NOMO-1 (cell line): ENCODE results near the gene SOWAHA.
"Not testable (repeated sequence)": the region's sequence is repeated elsewhere in the genome, so short reads cannot be mapped to it uniquely, and the experiment has no call there.

Source experiments
- DNase-seq, 2 experiments: peaks; one replicate each; lab custom pipeline; 2025; ENCODE audit not compliant: unreplicated experiment in 2 of 2; lab: John Stamatoyannopoulos, UW

SOWAHA gene

DNA sequence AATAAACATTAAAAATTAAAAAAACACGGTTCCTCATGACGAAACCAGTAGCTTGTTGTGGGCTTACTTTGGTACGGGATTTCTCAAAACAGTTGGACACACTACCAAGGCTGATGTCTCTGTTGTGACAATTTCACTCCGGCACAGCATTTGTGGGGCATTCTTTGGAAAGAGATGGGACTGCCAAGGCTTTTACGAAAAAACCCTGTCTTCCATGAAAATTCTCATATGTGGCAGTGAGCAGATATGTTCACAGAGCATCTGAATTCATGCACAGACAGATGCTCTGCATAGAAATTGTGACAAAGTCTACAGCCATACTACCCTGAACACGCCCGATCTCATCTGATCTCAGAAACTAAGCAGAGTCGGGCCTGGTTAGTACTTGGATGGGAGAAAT lies 35.2 kb downstream of the SOWAHA start:
- DNase-seq = no peak

DNA sequence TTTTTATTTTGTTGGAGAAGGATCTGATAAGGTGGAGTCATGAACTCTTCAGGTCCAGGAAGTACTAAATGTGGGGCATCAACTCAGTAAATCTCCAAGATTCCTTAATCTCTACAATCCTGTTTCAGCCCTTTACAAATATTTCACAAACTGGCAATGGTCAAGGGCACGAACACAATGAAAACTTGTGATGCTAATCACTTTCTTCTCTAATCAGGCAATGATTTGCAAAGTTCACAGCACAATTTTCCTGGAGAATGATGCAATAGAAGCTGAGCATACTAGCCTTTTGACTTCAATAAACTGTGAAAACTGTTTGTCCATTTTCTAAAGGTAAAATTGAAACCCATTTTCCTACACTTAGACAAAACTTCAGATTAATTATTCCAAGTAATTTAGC lies 36.2 kb downstream of the SOWAHA start:
- DNase-seq = no peak

DNA sequence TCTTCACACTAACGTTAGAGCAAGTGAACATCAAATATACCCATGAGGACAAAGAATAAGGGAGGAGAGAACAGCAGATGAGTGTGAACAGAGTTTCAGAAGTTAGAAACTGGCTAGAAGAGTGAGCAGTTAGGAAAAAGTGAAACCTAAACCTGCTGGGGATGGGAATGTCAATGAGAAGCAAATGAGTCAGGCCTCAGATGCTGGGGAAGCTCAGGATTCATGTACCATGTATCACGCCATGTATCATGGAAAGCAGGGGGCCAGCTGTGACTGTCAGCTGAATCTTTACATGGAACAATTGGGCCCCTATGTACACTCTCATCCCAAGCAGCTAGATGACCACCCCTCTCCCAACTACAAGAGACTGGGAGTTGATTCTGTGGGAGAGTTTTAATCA lies 37.0 kb downstream of the SOWAHA start:
- DNase-seq = no peak

DNA sequence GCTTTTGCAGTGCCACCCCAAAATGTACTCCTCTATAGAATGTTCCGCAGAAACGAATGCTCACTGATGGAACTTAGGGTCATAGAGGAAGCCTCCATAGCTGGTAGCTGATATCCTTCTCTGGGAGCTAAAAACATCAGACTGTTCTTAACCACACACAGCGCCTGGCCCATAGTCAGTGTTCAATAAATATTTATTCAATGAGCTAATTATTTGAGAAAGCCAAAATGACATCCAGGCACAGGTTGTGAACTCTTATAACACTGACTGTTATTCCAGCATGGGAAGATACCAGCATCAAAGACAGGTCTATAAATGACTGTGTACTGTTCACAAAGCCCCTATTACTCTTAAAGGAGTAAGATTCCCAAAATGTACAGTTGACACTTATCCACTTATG lies 40.2 kb downstream of the SOWAHA start:
- no peak for DNase-seq

DNA sequence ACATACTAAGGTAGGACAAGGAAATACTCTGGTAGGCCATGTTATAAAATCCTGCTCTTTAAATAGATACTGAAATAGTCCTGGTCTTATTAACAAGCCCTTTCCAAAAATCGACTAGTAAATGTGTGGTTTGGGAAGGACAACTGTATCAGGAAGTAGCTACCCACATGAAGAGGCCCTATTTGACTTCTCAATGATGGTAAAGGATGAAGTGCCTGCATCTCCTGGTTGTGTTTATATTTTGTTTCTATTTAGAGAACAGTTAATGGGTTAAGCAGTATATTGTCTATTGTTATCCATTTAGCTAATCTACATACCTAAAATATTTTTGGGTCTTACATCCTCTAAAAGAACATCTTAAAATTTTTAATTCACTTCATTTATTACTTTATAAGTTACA lies 40.7 kb downstream of the SOWAHA start:
- DNase-seq = peak in 1 of 2 experiments; percentile 3

DNA sequence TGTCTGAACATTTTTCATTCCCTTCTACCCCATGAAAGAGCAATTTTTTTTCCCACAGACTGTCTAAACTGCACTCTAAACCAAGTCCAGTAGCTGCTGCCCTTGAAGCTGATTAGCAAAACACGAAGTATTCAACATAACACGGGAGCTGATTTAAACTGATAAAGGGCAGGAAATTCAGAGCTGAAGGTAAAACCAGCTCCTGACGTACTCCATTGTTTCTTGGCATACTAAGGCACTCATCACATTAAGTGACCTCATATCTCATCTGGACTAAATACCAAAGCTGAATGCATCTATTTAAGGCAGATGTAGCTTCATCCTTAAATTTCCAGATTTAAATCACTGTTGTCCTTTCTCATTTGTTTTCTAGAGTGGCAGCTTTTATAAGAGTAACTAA lies 41.2 kb downstream of the SOWAHA start:
- DNase-seq = no peak

DNA sequence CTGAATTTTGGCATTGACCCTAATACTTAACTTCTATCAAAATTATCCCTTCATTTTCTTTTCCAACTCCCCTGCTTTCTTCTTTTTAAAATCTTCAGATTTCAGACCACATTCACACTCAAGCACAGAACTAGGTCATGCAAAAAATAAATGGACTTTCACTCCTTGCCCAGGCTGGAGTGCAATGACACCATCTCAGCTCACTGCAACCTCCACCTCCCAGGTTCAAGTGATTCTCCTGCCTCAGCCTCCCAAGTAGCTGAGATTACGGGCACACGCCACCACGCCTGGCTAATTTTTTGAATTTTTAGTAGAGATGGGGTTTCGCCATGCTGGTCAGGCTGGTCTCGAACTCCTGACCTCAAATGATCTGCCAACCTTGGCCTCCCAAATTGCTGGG lies 41.9 kb downstream of the SOWAHA start:
- DNase-seq = not testable (repeated sequence)

DNA sequence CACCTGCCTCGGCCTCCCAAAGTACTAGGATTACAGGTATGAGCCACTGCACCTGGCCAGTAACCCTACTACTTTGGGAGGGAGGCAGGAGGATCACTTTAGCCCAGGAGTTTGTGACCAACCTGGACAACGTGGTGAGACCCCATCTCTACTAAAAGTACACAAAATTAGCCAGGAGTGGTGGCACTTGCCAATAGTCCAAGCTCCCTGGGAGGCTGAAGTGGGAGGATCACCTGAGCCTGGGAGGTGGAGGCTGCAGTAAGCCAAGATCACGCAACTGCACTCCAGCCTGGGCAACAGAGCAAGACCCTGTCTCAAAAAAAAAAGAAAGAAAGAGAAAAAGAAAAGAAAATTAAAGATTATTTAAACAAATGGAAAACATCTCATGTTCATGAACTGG lies 42.9 kb downstream of the SOWAHA start:
- no peak for DNase-seq

DNA sequence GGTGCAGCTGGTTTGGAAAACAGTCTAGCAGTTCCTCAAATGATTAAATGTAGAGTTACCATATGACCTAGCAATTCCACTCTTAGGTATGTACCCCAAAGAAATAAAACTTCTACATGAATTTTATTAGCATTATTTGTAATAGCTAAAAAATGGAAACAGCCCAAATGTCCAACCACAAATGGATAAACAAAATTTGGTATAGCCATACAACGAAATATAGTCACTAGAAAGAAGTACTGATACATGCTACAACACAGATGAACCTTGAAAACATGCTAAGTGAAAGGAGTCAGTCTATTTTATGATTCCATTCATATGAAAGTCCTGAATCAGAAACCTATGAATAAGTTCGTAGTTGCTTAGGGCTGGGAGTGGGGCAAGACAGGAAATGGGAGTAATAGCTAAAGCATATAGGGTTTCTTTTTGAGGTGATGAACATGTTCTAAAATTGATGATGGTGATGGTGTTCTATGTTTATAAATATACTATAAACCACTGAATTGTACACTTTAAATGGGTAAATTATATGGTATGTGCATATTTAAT lies 46.9 kb downstream of the SOWAHA start:
- DNase-seq = no peak

DNA sequence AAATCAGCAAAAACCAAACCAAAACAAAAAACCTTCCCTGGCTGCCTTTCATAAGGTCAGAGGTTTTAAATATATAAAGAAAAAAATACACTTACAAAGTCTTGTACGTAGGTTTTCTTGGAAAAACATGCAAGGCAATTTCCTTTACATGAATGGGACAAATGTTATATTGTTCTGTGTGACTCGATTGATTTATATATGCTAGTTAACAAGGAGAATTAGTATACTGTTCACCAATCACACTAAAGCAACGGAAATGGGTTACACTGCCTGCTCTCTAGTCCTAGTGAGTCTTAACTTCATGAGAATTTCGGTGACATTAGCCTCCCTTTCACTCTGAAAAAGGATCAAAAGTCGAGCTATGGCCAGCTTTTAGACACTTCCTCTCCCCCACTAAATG lies 47.6 kb downstream of the SOWAHA start:
- no peak for DNase-seq

DNA sequence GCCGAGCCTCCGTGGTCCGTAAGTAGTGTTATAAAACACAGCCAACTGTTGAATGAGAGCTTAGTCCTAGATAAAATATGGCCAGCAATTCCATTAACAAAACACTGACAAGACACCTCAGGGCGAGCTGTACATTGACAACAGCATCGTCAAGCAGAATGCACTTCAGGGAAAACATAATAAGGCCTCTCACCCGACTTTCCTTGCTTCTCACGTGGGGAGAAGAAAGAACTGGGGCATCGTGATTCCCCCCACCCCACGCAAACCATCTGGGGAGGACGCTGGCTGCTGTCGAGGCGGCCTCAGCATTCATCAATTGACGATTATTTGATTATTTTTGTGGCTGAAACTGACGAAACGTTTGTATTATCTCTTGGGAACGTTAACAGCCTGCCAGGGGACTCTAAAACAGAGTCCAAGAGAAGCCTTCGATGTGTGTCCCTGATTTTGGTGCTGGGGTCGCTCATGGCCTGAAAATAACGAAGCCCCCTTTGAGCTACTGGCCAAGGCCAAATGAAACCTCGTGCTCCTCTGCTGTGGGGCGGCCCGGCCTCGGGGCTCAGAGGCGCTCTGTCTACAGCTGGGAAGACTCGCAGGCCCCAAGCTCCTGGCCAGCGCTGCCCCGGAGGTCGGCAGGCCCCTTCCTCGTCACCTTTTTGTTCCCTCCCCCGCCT lies 52.7 kb downstream of the SOWAHA start:
- peak in 1 of 2 experiments; percentile 73 for DNase-seq
